Measurements from ENCODE around the gene GFI1.

DNA sequence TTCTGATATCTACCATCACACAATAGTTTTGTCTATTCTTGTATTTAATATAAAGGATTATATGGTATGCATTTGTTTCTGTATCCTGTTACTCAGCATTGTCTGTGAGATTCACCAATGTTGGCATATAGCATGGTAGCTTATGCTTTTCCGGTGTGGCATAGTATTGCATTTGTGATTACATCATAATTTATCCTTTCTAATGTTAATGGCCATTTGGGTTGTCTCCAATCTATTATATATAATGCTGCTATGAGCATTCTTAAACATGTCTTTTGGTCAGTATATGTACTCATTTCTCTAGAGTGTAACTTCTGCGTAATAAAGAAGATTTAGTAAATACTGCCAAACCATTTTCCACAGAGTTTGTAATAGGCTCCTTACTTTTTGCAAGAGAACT lies 40.9 kb upstream of the GFI1 start:
- TF ChIP-seq EZH2 (IDR thresholded peaks at IDR 0.05; ENCODE audit: insufficient read depth, poor library complexity, severe bottlenecking) (no peak), EZH2phosphoT487 (IDR thresholded peaks at IDR 0.05; ENCODE audit: insufficient read depth, low read depth) (no peak)

All from GM23248 (cell line).